Measurements from ENCODE around the gene TECPR1. TPM values are rescaled to one million over a fixed set of nuclear protein-coding genes. Genes with fewer than 3 reads are reported as not detected.

The TECPR1 gene
- total RNA-seq, 1 donor = 11.7 TPM

- TF ChIP-seq CTCF (IDR thresholded peaks at IDR 0.05; ENCODE audit: insufficient read depth, low read length) = peak; percentile 78
- peak; percentile 36 for DNase-seq (ENCODE audit: low read depth)
- H3K4me3 ChIP-seq (ENCODE audit: low read depth, low read length) = no peak overlapping the region
Observed at GRCh38 chr7:98240961-98241673, 10.9 kb downstream of the TECPR1 start.

- no peak for DNase-seq (ENCODE audit: low read depth)
- no peak for TF ChIP-seq CTCF (IDR thresholded peaks at IDR 0.05; ENCODE audit: insufficient read depth, low read length)
- no peak overlapping the region for H3K4me3 ChIP-seq (ENCODE audit: low read depth, low read length)
Observed at GRCh38 chr7:98238976-98239375, 13.1 kb downstream of the TECPR1 start.

- no peak for TF ChIP-seq CTCF (IDR thresholded peaks at IDR 0.05; ENCODE audit: insufficient read depth, low read length)
- no peak overlapping the region for H3K4me3 ChIP-seq (ENCODE audit: low read depth, low read length)
- DNase-seq (ENCODE audit: low read depth) = no peak
Observed at GRCh38 chr7:98238076-98238475, 14.0 kb downstream of the TECPR1 start.

GRCh38 chr7:98236355-98237185, 15.5 kb downstream of the TECPR1 start:
- H3K4me3 ChIP-seq (ENCODE audit: low read depth, low read length) = no peak overlapping the region
- no peak for DNase-seq (ENCODE audit: low read depth)
- no peak for TF ChIP-seq CTCF (IDR thresholded peaks at IDR 0.05; ENCODE audit: insufficient read depth, low read length)

- no peak overlapping the region for H3K4me3 ChIP-seq (ENCODE audit: low read depth, low read length)
- no peak for DNase-seq (ENCODE audit: low read depth)
- no peak for TF ChIP-seq CTCF (IDR thresholded peaks at IDR 0.05; ENCODE audit: insufficient read depth, low read length)
Observed at GRCh38 chr7:98235901-98236300, 16.1 kb downstream of the TECPR1 start.

- H3K4me3 ChIP-seq (ENCODE audit: low read depth, low read length) = no peak overlapping the region
- peak; percentile 8 for DNase-seq (ENCODE audit: low read depth)
- TF ChIP-seq CTCF (IDR thresholded peaks at IDR 0.05; ENCODE audit: insufficient read depth, low read length) = peak; percentile 12
Observed at GRCh38 chr7:98234429-98235147, 17.4 kb downstream of the TECPR1 start.

Measured in fibroblast of the aortic adventitia (primary cell).